GM21360 (cell line): Measurements from ENCODE around the gene FAM50B.

Experiments
- ATAC-seq: cut with Tn5 transposase; IDR thresholded peaks from one replicate; pipeline ENCODE4 v1.9.1; 2021; ENCODE audit warnings: mild to moderate bottlenecking, moderate library complexity; ENCODE audit not compliant: unreplicated experiment

The FAM50B gene, protein sequence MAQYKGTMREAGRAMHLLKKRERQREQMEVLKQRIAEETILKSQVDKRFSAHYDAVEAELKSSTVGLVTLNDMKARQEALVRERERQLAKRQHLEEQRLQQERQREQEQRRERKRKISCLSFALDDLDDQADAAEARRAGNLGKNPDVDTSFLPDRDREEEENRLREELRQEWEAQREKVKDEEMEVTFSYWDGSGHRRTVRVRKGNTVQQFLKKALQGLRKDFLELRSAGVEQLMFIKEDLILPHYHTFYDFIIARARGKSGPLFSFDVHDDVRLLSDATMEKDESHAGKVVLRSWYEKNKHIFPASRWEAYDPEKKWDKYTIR

DNA sequence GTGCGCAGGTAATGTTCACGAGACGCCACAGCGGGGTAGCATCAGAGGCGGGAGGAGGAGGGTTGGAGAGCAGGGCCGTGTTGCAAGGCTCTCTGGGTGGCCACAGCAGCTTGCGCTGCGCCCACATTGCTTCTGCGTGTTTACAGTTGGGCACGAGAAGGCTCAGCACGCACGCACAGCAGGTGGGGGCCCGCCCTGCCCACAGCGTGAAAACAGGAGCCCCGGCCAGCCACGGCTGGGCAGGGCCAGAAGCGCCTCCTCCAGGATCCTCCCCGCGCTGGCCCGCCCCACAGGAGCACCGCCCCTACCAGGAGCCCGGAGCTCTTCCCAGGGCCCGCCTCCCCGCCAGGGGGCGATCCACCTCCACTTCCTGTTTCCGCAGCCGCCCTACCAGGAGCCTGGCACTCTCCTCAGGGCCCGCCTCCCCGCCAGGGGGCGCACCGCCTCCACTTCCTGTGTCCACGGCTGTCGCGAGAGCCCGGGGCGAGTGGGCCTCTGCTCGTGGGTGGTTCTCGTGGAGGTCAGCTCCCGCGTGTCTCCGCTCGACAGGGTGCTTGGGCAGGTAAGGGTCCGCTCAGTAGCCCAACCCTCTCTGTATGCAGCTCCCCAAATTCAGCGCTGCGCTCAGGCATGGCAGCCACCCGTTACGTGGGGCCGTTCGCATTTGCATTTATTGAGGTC is at the start of gene FAM50B:
Gene FAM50B, plus strand, starts transcription at position 449 of the 681 bp plus-strand sequence. CDS start 439 bp downstream, outside the sequence.
- peak; percentile 86 for ATAC-seq

DNA sequence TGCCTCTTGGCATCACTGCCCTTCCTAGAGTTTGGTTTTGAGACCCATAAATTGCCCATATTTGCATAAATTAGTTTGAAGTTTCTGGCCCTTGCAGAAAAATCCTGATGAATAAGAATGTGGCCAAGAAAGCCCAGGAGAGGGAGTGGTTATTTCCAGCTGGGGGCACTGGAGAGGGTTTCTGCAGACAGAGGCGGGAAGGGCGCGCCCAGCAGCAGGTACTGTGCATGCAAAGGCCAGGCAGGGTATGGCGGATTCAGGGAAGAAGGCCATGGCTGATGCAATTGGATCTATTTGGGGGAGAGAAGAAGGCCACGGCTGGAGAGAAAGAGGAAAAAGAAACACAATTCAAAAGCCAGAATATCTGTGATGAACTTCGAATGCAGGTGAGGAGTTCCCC is 49.5 kb upstream of the FAM50B start:
- no peak for ATAC-seq

DNA sequence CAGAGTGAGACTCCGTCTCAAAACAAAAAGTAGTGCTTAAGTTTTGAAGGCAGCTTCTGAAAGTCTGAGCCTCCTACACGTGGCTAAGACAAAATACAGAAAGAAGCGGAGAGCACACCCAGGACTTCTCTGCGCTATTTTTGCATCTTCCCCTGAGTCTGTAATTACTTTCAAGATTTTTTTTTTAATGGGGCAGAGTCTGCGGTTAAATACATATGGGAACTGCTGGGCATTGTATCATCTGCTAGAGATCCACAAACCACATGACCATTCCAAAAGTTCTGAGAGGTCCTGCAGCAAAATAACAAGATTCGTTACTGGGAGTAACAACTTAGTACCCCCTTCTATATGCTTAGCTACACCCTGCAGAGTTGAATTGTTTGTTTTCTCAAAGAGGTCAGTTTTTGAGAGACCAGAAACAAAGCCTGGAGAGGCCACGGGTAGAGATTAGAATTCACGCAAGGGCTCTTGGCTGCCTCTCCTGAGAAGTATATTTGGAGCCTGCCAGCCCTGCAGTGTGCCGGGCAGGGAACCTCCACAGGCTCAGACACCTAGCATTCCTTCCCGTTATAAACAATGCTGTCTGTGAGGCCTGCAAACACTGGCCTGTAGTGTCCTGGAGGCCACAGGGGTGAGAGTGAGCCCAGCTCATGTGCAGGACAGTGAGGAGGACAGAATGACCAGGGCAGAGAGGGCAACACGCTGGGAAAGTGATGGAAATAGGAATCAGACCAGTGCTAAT is 48.2 kb upstream of the FAM50B start:
- ATAC-seq, result no peak

DNA sequence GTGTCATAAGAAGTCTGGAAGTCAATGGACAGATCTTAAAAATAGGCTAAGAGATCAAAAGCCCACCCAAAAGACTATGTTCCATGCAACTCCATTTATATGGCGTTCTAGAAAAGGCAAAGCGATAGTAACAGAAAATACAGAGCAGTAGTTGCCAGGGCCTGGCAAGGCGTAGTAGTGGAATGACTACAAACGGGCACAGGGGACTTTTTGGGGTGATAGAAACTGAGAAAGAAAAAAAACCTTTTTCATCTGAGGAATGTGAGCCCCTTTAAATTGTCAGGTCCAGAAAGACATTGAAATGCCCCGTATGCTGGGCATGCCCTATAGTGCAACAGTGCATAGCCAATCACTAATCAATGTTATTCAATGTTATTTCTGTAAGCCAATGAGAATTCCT is 47.2 kb upstream of the FAM50B start:
- no peak for ATAC-seq

- no peak for ATAC-seq
Observed at GRCh38 chr6:3803627-3804468, 45.3 kb upstream of the FAM50B start.

- no peak for ATAC-seq
Observed at GRCh38 chr6:3804964-3805363, 44.2 kb upstream of the FAM50B start.

DNA sequence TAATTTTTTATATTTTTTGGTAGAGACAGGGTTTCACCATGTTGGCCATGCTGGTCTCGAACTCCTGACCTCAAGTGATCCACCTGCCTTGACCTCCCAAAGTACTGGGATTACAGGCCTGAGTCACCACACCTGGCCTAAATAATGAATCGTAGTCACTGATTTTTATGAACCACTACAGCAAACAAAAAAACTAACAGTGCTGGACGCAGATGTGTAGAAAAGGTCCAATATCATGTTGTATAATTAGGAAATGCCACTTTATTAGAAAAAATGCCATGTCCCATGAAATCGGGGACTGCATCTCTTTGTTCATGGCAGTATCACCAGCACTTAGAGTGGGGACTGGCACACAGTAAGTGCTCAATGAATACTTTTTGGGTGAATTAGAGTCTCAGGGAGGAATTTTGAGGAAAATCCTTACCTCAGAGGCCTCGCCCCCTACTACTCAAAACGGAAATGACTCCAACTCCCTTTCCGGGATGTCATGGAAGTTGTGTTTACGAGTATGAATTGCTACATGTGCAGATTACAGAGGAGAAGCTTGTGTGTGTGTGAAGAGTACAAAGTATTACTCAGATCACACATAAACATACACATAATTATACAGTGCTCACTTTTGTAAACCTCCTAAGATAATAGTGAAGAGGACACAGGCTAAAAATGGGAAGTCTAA is 43.6 kb upstream of the FAM50B start:
- no peak for ATAC-seq

DNA sequence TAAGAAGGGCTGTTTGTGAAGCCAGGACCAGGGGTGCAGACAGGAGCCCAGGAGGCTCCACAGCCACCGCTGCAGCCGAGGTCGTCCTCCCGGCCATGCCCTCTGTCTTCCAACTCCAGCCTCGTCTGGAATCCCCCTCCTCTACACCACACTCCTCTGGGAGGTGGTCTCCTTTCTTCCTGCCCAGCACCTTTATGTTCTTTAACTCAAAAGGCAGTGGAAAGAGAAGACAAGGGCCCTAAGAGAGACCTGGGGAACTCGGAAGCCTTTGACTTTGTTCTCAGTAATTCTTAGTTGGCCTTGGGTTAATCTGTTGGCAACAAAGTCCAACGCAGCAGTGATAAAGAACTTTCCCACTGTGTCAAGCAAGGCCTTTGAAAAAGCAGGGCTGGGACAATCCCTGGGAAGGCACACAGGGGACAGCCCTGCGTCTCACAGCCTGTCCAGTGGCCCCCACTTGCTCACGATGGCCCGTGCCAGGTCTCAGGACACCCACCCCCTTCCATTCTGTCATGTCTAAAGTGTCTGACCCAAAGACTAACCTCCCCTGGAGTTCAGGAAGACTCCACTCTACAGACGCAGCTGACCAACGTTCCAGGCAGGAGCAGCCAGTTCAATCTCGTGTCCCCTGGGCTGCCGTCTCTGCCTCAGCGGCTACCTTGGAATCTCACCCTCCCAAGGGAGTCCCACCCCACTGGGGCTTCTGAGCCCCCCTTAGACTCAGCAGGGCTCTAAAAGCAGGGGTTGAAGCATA is 42.8 kb upstream of the FAM50B start:
- ATAC-seq, result no peak

DNA sequence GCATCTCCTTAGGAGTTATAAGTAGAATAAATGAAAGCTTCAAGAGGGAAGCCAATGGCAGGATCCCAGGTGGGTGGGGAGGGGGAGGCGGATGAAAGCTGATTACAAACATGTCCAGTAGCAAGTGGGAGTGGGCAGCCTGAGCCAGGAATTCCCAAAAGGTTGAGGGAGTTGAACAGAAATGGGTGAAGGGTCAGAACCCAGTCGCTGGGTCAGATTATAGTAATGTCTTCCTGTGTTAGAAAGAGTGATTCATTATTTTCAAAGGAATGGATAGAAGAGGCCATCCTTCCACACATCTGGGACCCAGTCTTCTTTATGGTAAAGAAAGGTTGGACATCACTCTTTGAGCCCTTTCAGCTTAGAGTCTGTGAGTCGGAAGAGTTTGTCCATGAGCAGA is 41.0 kb upstream of the FAM50B start:
- ATAC-seq, result no peak

GRCh38 chr6:3808759-3809514 is 40.2 kb upstream of the FAM50B start:
- ATAC-seq, result no peak

DNA sequence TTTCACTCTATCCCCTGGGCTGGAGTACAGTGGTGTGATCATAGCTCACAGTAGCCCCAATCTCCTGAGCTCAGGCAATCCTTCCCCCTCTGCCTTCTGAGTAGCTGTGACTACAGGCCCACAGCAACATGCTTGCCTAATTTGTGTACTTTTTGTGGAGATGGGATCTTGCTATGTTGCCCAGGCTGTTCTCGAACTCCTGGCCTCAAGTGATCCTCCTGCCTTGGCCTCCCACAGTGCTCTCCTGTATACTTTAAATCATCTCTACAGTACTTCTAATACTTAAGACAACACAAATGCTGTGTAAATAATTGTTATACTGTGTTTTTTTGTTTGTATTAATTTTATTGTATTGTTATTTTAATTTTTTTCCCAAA is 39.7 kb upstream of the FAM50B start:
- no peak for ATAC-seq

GRCh38 chr6:3809982-3810381 is 39.2 kb upstream of the FAM50B start:
- ATAC-seq, result no peak

DNA sequence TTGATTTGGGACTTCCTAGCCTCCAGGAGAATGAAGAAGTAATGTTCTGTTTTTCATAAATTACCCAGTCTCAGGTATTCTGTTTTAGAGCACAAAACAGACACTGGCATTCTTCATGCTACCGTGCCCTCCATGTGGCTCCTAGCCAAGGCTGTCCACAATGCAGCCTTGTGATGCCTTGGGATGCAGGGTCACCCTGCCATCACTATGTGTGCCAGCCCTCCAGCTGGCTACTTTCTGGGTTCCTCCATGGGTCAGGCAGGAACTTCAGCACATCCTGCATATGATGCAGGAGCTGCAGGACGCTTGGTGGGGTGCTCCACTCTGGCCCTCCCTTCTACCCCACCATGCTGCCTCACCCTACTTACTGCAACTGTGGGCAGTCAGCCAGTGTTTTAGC is 38.0 kb upstream of the FAM50B start:
- no peak for ATAC-seq

DNA sequence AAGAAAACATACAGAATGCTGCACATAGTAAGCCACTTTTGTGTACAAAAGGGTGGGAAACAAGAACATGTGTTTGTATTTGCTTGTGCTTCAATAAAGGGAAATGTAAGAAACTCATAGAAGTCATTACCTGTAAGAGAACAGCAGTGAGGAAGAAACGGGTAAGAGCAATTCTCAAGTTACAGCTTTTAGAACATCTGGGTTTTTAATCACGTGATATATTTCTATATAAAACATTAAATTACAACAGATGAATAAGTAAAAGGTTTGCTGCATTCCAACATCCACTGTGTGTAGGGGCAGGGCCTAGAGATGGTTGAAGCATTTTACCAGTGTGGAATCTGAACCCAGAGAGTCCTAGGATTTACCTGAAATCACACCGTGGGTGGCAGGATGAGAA is 36.6 kb upstream of the FAM50B start:
- no peak for ATAC-seq

DNA sequence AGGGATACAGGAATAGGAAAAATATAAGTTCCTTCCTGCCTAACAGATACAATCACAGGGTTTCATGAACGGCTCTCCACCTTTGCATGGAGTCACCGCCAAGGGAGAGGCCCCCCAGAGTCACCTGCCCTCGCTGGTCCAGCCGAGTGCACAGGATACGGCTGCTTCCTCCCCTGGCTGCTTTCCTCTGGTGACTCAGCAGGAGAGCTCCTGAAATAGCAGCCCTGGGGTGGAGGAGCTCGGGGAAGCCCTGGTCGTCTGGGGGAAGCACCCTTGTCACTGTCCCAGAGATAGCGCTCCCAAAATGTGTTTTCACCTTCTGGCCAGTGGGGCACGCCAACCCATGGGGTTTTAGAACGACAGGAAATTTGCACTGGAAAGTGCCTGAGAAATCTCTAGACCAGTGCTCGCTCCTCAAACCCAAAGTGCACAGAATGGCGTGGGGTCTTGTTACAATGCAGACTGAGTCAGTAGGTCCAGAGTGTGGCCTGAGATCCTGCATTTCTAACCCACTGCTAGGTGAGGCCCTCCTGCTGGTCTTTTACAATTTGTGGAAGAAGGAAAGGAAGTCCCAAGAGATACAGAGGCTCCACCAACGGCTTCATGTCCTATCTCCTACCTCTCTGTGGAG is 35.9 kb upstream of the FAM50B start:
- no peak for ATAC-seq

- ATAC-seq, result no peak
Observed at GRCh38 chr6:3813918-3814317, 35.3 kb upstream of the FAM50B start.

DNA sequence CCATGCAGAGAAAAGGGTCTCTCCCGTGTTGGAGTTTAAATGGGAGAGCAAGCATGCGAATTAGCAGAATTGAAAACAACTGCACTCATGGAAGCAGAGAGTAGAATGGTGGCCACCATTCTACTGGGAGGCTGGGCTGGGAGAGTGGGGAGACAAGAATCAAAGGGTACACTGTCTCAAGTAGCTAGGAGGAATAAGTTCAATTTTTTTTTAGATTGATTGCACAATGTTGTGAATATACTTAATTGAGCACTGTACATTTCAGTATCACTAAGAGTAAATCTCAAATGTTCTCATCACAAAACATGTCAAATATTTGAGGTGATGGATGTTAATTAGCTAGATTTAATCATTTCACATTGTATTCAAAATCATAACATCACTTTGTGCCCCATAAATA is 34.6 kb upstream of the FAM50B start:
- no peak for ATAC-seq

DNA sequence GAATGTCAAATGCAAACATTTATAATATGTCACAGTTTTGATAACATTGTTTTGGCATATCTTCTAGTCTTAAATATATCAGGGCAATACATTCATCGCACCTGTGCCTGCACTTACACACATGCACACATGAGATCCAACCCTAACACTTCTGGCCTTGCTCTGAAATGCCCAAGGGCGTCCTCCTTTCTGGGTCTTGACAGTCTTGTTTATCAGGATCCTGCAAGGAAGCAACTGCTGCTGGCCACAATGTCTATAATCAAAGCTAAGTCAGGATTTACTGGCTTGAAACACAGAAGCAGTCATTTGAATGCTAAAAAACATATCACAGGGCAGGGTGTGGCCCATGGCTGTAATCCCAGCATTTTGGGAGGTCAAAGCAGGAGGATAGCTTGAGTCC is 32.9 kb upstream of the FAM50B start:
- ATAC-seq, result no peak
